Brain pericyte (primary cell): ENCODE measurements around the gene HOXC13.

ENCODE experiments used
- DNase-seq: peaks from one replicate; pipeline ENCODE4 v3.0.0-alpha.2; 2012; ENCODE audit warnings: low read depth, low spot score

Gene HOXC13

DNA sequence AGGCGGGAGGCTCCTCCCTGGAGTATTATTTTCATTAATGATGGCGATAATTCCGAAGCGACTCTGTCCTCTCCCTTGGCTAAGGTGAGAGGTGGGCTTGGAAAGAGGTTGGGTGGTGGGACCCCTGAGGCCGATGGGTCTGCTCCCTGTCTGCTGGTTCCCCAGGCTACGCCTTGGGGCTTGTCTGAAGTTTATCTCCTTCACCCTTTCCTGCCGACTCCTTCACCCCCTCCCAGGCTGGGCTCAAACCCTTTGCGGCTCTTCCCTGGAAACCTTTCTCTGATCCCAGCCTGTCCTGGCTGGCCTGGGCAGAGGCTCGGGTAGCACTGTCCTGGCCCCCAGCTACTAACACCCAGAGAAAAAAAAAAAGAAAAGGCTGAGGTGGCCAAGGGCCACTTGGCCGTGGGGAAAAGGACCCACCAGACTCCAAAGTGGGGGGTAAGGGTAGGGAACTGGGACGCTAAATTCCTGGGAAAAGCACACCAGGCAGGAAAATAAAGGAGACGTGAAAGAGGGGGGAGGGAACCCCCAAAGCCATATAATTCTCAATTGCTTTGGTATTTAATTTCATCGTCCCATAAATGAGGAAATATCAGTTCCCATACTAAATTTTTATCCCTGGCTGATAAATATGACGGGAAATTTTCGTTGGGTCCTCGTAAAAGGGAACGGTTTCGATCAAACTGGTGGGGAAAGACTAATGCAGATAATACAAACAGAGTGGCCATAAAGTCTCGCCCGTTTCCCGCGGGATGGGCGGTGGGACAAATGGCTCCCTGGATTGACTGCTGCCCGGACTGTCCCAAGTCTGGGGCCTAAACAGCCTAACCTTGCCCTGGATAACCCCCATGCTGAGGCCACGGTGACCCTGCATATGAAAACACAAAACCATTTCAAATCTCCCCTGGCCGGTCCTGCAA is 44.3 kb downstream of the HOXC13 start:
- DNase-seq, result no peak

DNA sequence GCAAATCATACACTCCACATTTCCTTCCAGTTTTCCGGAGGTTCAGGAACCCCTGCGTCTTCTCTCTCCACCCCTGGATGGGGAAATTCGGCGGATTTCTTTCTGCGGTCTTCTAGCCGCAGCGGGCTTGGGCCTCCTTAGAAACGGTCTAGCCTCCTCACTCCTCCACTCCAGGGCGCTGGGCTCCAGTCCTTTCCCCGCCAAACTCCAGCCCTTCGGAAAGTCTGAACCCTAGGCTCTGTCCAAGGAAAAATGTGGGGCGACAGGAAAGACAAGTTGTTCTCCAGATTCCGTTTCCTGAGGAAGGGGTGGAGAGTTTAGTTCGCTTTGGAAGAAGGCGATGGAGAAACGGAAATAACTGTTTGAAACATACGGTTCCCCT is 44.9 kb downstream of the HOXC13 start:
- DNase-seq, result no peak

GRCh38 chr12:53983950-53984572 is 45.4 kb downstream of the HOXC13 start:
- DNase-seq, result no peak

GRCh38 chr12:53984901-53985691 is 46.5 kb downstream of the HOXC13 start, which contains the start of gene HOXC10:
TSS of gene HOXC10 (plus strand) at chr12:53985146. CDS start at chr12:53985260, 114 bp downstream.
- DNase-seq, result no peak

- no peak for DNase-seq
Observed at GRCh38 chr12:53985692-53985993, 47.0 kb downstream of the HOXC13 start.

DNA sequence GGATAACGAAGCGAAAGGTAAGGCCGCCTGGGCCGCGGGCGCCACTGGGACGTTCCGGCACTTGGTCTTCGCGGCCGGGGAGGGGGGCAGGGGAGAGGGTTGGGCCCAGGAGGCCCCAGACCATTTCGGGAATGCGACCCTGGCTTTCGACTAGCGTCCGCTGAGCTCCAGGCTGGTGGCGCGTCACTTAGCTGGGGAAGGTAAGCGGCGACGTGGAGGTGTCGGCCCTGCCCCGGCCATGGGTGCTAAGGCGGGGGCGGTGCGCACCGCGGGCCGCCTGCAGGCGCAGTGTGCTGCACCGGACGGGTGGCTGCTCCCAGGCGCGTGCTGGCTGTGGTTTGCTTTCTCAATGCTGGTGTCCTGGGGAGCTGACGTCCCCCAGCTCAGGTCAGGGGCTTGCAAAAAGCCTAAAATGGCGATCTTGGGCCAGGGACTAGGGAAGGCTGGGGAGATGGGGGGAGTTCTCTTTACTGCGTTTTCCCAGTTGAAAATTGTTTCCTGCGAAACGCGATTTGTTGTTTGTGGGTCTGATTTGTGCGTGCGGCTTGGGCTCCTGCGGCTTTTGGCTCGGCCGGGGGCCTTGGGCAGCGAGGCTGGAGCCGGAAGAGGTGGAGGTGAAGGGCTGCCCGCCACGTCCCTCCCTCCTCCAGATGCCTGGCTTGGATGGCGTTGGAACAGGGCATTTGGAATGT is 47.5 kb downstream of the HOXC13 start:
- no peak for DNase-seq

DNA sequence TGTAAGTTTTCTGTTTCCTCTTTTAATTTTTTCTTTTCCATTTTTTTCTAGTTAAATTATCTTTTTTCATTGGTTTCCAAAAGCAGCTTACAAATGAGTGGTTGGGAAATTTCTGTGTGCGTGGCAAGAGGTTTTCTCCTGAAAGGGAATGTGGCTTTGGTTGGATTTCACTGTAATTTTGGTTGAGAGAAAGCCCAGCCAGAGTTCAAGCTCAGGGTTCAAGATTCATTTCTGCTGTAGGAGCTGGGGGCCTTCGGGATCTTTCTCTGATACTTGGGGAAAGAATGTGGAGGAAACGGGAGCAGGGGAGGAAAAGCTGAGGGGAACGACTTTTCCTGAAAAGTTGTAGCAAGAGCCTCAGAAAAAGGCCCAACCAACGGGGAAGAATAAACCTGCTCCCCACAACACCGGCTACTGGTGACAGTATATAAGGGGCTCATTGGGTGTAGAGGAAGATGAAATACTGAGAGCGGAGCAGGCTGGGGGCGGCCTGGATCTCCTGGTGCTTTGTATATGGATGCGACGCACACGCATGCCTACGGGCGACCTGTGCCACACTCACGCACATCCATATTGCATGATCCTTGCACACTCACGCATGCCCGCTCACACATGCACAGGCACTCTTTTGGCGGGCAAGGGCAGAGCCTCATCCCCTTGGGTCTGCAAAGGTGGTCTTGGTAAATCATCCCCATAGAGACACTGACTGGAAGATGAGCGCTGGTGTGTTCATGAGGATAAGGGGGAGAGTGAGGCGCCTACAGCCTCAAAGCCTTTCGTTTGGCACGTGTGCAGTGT is 48.3 kb downstream of the HOXC13 start:
- DNase-seq, result no peak

DNA sequence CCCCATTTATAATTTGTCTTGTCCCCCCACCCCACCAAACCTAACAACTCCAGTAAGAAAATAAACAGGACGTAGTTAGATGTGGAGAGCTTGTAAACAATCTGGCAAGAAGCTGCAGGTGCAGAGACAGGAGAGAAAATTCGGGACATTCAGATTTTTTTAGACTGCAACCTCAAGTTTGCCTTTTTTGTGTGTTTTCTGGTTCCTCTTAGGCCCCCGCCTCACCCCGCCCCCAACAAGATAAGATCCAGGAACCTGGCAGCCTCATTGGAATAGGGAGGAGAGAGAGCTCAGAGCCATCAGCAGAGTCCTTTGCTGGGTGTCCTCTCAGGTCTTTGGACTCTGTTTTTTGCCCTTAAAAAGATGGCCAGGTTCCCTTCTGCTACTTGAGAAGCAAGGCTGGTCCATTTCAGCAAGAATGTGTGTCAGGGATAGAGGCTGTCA is 49.2 kb downstream of the HOXC13 start:
- no peak for DNase-seq

DNA sequence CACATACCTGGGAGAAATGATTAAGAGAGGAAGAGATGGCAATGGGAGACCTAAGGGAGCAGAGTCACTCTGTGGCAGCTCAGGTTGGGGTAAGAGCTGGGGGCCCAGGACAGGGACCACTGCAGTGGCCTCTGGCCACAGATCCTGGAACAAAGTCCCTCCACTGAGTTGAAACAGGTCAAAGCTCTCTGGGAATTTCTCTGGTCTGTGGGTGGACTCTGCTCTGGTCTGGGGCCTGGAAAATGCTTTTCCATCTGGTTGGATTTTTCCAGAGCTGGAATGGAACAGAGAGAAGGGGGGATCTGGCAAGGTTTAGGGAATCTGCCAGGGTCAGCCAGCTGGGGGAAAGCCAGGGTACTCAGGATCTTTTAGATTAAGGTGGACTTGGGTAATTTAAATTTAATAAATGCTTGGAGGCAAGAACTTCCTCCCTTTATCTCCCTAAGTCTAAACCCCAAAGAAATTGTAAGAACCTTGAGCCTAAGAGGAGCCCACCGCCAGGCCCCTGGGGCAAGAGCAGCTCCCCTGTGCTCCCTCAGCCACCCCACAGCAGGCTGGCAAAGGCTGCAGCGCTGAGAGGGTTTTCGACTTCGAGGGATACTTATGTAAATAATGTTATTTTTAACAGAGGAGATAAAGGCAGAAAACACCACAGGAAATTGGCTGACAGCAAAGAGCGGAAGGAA is 50.1 kb downstream of the HOXC13 start:
- no peak for DNase-seq

DNA sequence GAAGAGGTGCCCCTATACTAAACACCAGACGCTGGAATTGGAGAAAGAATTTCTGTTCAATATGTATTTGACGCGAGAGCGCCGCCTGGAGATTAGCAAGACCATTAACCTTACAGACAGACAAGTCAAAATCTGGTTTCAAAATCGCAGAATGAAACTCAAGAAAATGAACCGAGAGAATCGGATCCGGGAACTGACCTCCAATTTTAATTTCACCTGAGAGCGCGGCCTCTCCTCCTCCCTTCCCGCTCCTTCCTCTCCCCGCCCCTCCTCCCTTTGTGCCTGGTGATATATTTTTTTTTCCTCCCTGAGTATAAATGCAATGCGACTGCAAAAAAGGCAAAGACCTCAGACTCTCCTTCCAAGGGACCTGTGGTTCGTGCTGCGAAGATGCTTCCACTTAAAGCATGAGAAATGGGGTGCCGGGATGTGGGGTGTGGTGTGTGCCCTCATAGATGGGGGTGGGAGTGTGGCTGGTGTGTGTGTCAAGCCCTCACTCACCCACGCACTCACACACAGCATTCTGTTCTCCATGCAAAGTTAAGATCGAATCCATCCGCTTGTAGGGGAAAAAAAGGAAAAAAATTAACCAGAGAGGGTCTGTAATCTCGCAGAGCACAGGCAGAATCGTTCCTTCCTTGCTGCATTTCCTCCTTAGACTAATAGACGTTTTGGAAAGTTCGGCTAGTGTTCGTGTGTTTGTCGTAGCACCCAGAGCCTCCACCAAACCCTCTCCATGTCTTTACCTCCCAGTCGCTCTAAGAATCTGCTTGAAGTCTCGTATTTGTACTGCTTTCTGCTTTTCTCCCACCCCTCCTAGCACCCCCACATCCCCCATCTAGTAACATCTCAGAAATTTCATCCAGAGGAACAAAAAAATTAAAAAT is 50.8 kb downstream of the HOXC13 start:
- DNase-seq, result no peak

- no peak for DNase-seq
Observed at GRCh38 chr12:53990311-53991076, 51.9 kb downstream of the HOXC13 start.

DNA sequence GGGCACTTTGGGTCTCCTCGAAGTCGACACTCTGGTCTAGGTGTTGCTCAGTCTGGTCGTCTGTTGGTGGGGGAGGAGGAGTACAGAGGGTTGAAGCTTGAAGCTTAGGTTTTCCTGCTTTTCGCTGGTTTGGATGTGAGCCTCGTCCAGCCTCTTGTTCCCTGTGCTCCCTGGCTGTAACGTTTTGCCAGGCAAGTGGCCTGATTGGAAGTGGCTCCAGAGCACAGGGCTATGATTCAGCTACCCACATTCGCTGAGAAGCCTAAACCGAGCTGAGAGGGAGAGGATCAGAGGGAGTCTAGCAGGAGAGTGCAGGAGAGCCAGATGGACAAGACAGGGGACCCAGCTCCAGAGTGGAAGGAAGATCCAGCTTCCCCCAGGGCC is 52.4 kb downstream of the HOXC13 start:
- DNase-seq, result no peak

GRCh38 chr12:53992377-53992889 is 53.8 kb downstream of the HOXC13 start:
- no peak for DNase-seq

- no peak for DNase-seq
Observed at GRCh38 chr12:53993162-53994008, 54.8 kb downstream of the HOXC13 start.

DNA sequence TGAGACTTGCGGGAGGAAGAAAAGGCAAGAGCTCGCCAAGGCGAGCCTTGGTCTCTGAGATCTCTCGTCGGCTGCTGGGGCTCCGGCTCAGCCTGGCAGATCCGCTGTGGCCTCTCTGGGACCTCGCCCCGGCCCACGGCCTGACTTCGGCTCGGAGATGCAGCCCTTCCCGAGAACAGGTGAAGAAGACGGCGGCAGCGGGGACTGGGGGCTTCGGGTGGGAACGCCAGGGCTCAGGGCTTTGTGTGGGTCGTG is 55.3 kb downstream of the HOXC13 start:
- DNase-seq, result no peak

DNA sequence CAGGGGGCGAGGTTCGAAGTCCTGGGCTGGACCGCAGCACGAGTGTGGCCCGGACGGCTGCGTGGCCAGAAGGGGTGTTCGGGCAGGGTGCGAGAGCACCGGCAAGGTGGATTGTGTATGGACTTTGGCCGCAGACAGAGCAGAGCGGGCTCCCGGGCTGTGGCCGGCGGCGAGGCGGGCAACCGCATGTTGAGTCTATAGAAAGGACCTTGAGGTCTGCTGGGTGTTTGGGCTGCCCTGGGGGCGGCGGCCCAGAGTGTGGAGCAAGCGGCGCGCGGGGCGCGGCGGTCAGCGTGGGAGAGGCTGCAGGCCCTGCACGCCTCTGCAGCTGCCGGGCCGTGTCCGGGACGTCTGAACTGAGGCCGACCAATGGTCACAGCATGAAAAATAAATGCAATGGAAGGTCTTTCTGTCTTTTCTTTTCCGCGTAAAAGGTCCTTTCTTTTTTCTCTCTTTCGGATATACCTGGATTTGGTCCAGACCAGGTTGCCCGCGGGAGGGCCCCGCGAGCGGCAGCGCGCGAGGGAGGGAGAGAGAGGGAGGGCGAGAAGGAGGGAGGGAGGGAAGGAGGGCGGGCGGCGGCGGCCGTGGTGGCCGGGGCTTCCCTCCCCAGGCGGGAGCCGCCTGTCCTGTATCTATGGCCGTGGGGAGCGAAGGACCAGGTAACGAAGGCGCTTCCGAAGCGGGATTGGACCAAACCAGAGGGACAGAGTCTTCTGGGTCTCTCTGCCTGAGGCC is 55.8 kb downstream of the HOXC13 start:
- no peak for DNase-seq

GRCh38 chr12:53995002-53995377 is 56.4 kb downstream of the HOXC13 start:
- DNase-seq, result no peak
